K562 (cell line): ENCODE measurements around the gene TMEM141. TPM values are rescaled to one million over a fixed set of nuclear protein-coding genes. Genes with fewer than 3 reads are reported as not detected.
A peak's percentile ranks its signal among the peaks of the same experiment; 100 is the strongest.

ENCODE experiments used
- CHD1 ChIP-seq: fragments of 200-600 bp; sonication (generic); IDR thresholded peaks from one replicate; pipeline ENCODE4 v1.6.1; 2012; ENCODE audit warnings: mild to moderate bottlenecking, moderate library complexity, low read length, inconsistent platforms
- FOXA1 ChIP-seq: fragments of 450-650 bp; IDR thresholded peaks from 2 replicates; pipeline ENCODE4 v1.6.1; 2016; ENCODE audit warnings: mild to moderate bottlenecking, borderline replicate concordance
- HLTF ChIP-seq: fragments of 450-650 bp; IDR thresholded peaks from 2 replicates; pipeline ENCODE4 v1.6.1; 2016
- MED1 ChIP-seq: sonication (generic); formaldehyde crosslinking; IDR thresholded peaks from 2 replicates; pipeline ENCODE4 v1.8.1; 2023; ENCODE audit warnings: missing genetic modification reagents, borderline replicate concordance
- OTX1 ChIP-seq: fragments of 450-650 bp; formaldehyde crosslinking; IDR thresholded peaks from 2 replicates; pipeline ENCODE4 v1.4.0; 2022; ENCODE audit warnings: mild to moderate bottlenecking
- ZBTB40 ChIP-seq, 2 experiments: fragments of 450-650 bp in 1 of 2; sonication (generic) in 1 of 2; formaldehyde crosslinking in 1 of 2; IDR thresholded peaks; 2 replicates each; pipeline versions ENCODE4 v1.7.1 to v1.9.0; 2016 to 2022; ENCODE audit warnings: inconsistent platforms in 1 of 2, mild to moderate bottlenecking in 1 of 2, missing genetic modification reagents in 1 of 2
- ZFP36 ChIP-seq: fragments of 150-350 bp; IDR thresholded peaks from 2 replicates; pipeline ENCODE4 v1.6.1; 2018; ENCODE audit warnings: low read length, low read depth; ENCODE audit not compliant: partially characterized antibody
- polyA plus RNA-seq, 8 experiments: library from polyadenylated mRNA; depleted of rRNA in 4 of 8; stranded (reverse) in 5 of 8; unstranded in 3 of 8; fragments of >200 nt; fragmentation: Nextera tagmentation in 2 of 8; fragmentation: Illumina TruSeq in 1 of 8; extraction: Ambion mirVana in 2 of 8; extraction: Trizol in 1 of 8; gene quantifications; 2 replicates each; pipeline versions ENCODE4 v1.2.1 to v1.2.3, GENCODE V29; 2011 to 2014; ENCODE audit warnings: inconsistent platforms in 1 of 8, missing spikeins in 1 of 8
- total RNA-seq, 7 experiments: library from RNA; depleted of rRNA in 6 of 7; stranded (reverse); fragments of >200 nt in 6 of 7; fragmentation: Illumina TruSeq in 2 of 7; extraction: Trizol in 2 of 7; gene quantifications; 2 replicates each; pipeline versions ENCODE4 v1.2.1 to v1.2.3, GENCODE V29; 2011 to 2021; ENCODE audit warnings: low replicate concordance in 1 of 7
- TF ChIP-seq, protein P1 (sequence below): fragments of 250-450 bp; sonication (Bioruptor Pico); IDR thresholded peaks from 2 replicates; pipeline ENCODE4 v1.4.0; 2020

TMEM141 gene
- total and polyA plus RNA-seq, 9 of the 15 experiments (the other 6 are each of a cell fraction or from before 2014, with no cell fraction given) = 21.5 to 123 (median 74.8) TPM

- no peak for TF ChIP-seq FOXA1
- TF ChIP-seq MED1 (CRISPR knock-in tag) = no peak
- no peak for TF ChIP-seq ZBTB40 (IDR thresholded peaks at IDR 0.05)
- no peak for TF ChIP-seq ZBTB40 (CRISPR knock-in tag; IDR thresholded peaks at IDR 0.05)
- TF ChIP-seq HLTF = no peak
- TF ChIP-seq ZFP36 = no peak
- TF ChIP-seq, protein P1, sequence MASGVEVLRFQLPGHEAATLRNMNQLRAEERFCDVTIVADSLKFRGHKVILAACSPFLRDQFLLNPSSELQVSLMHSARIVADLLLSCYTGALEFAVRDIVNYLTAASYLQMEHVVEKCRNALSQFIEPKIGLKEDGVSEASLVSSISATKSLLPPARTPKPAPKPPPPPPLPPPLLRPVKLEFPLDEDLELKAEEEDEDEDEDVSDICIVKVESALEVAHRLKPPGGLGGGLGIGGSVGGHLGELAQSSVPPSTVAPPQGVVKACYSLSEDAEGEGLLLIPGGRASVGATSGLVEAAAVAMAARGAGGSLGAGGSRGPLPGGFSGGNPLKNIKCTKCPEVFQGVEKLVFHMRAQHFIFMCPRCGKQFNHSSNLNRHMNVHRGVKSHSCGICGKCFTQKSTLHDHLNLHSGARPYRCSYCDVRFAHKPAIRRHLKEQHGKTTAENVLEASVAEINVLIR = no peak
- no peak for TF ChIP-seq OTX1 (CRISPR knock-in tag)
- TF ChIP-seq CHD1 = peak; percentile 59
Observed at GRCh38 chr9:136808075-136808805, 17.1 kb downstream of the TMEM141 start (continued).
